B cell (primary cell): ENCODE results near the gene FAM151A. TPM values are rescaled to one million over a fixed set of nuclear protein-coding genes. Genes with fewer than 3 reads are reported as not detected.

Source experiments
- ATAC-seq: fragments of 200-7000 bp; cut with Tn5 transposase; one replicate; pipeline ENCODE4 v1.10.0; 2021; ENCODE audit warnings: low read depth, mild to moderate bottlenecking, moderate number of reproducible peaks, moderate library complexity
- CTCF ChIA-PET: fragments of 350-600 bp; sonication (Branson Sonifier 250); formaldehyde crosslinking; loops from one replicate; lab custom pipeline; 2021; ENCODE audit warnings: antibody characterized with exemption, inconsistent platforms; lab: Charles Lee
- POLR2A ChIA-PET: fragments of 350-600 bp; sonication (Branson Sonifier 250); formaldehyde crosslinking; loops from one replicate; lab custom pipeline; 2021; ENCODE audit warnings: antibody characterized with exemption; lab: Charles Lee
- DNase-seq: peaks from one replicate; pipeline ENCODE4 v3.0.0; 2013
- H2AFZ ChIP-seq: 2 replicates; pipeline ENCODE4 v1.6.1; 2012; ENCODE audit warnings: mild to moderate bottlenecking, low read depth, low read length; ENCODE audit not compliant: insufficient read depth, poor library complexity, severe bottlenecking
- H3K27ac ChIP-seq, 2 donors: 1 replicate in 1 of 2; 2 replicates in 1 of 2; pipeline ENCODE4 v1.5.1; 2012 to 2013; ENCODE audit warnings: low read length in 2 of 2, mild to moderate bottlenecking in 2 of 2, moderate library complexity in 1 of 2
- H3K27me3 ChIP-seq, 4 experiments: fragments of 200-600 bp in 1 of 4; sonication (generic) in 1 of 4; replicated peaks in 1 of 4; 1 replicate in 2 of 4; 2 replicates in 2 of 4; pipeline versions ENCODE4 v1.6.1 to v1.7.0; 2013 to 2016; ENCODE audit warnings: low read length in 3 of 4, mild to moderate bottlenecking in 2 of 4, mixed read lengths in 1 of 4, moderate library complexity in 1 of 4; ENCODE audit not compliant: insufficient read depth in 4 of 4, control insufficient read depth in 3 of 4; ENCODE audit errors: control extremely low read depth in 1 of 4
- H3K36me3 ChIP-seq, 2 experiments: replicated peaks in 1 of 2; 1 replicate in 1 of 2; 2 replicates in 1 of 2; pipeline versions ENCODE4 v1.6.1 to v1.7.1; 2013; ENCODE audit warnings: low read length in 1 of 2; ENCODE audit not compliant: insufficient read depth in 2 of 2, control insufficient read depth in 1 of 2; ENCODE audit errors: control extremely low read depth in 1 of 2, extremely low read depth in 1 of 2
- H3K4me1 ChIP-seq, 2 donors: fragments of 200-600 bp in 1 of 2; sonication (generic) in 1 of 2; 1 replicate in 1 of 2; 2 replicates in 1 of 2; pipeline versions ENCODE4 v1.5.1 to v1.6.1; 2013 to 2017; ENCODE audit warnings: low read length in 2 of 2; ENCODE audit not compliant: control insufficient read depth in 2 of 2, insufficient read depth in 2 of 2
- H3K4me2 ChIP-seq: replicated peaks from 2 replicates; pipeline ENCODE3; 2012; ENCODE audit warnings: mild to moderate bottlenecking, low read depth, low read length; ENCODE audit not compliant: poor library complexity, severe bottlenecking
- H3K4me3 ChIP-seq, 5 experiments: fragments of 200-600 bp in 1 of 5; sonication (generic) in 1 of 5; 1 replicate in 3 of 5; 2 replicates in 2 of 5; pipeline versions ENCODE4 v1.5.1 to v1.7.0; 2011 to 2016; ENCODE audit warnings: low read length in 4 of 5, mild to moderate bottlenecking in 4 of 5, low read depth in 2 of 5, control low read depth in 1 of 5, moderate library complexity in 1 of 5; ENCODE audit not compliant: insufficient read depth in 1 of 5; ENCODE audit errors: control extremely low read depth in 1 of 5, extremely low read depth in 1 of 5
- H3K79me2 ChIP-seq: fragments of 200-600 bp; sonication (generic); one replicate; pipeline ENCODE4 v1.6.0; 2016; ENCODE audit warnings: low read length; ENCODE audit not compliant: control insufficient read depth, insufficient read depth
- H3K9ac ChIP-seq: fragments of 200-600 bp; sonication (generic); 2 replicates; pipeline ENCODE4 v1.6.1; 2017; ENCODE audit warnings: mild to moderate bottlenecking, low read length, moderate library complexity
- H3K9me3 ChIP-seq, 3 donors: one replicate each; pipeline versions ENCODE4 v1.6.1 to v1.7.1; 2013; ENCODE audit warnings: low read length in 2 of 3; ENCODE audit not compliant: control insufficient read depth in 2 of 3, insufficient read depth in 1 of 3; ENCODE audit errors: control extremely low read depth in 1 of 3
- H4K20me1 ChIP-seq: 2 replicates; pipeline ENCODE4 v1.6.0; 2012; ENCODE audit warnings: mild to moderate bottlenecking, low read length; ENCODE audit not compliant: insufficient read depth, control insufficient read depth, poor library complexity, severe bottlenecking
- H3K27ac Mint-ChIP-seq: one replicate; pipeline ENCODE4 v1.8.0; 2021; ENCODE audit warnings: mixed read lengths
- H3K27me3 Mint-ChIP-seq: one replicate; pipeline ENCODE4 v1.8.0; 2021; ENCODE audit warnings: mixed read lengths
- H3K4me1 Mint-ChIP-seq: one replicate; pipeline ENCODE4 v1.8.0; 2021; ENCODE audit warnings: mixed read lengths
- H3K4me3 Mint-ChIP-seq: one replicate; pipeline ENCODE4 v1.8.0; 2021; ENCODE audit warnings: mixed read lengths
- H3K9me3 Mint-ChIP-seq: one replicate; pipeline ENCODE4 v1.8.0; 2022; ENCODE audit warnings: mixed read lengths; ENCODE audit not compliant: insufficient read depth
- CTCF ChIP-seq: fragments of 200-600 bp; IDR thresholded peaks from one replicate; pipeline ENCODE4 v1.8.0; 2022; ENCODE audit warnings: antibody characterized with exemption, mild to moderate bottlenecking
- EZH2 ChIP-seq: IDR thresholded peaks from 2 replicates; pipeline ENCODE4 v1.6.1; 2012; ENCODE audit warnings: borderline replicate concordance, low read depth, mild to moderate bottlenecking, moderate library complexity, low read length; ENCODE audit not compliant: insufficient read depth, poor library complexity, severe bottlenecking
- WGBS: methylation state at CpG from one replicate; pipeline ENCODE4 v1.1.5; 2013; ENCODE audit warnings: missing lambda C conversion rate; ENCODE audit not compliant: insufficient coverage; 5-methylcytosine and 5-hydroxymethylcytosine counted together
- intact Hi-C: fragments of 100-400 bp; cut with micrococcal nuclease; formaldehyde crosslinking; loops from one replicate; pipeline ENCODE4 v1.10.0; 2022
- polyA plus RNA-seq: library from polyadenylated mRNA; depleted of rRNA; stranded (reverse); fragments of >200 nt; gene quantifications from 2 replicates; pipeline ENCODE4 v1.2.3, GENCODE V29; 2012
- total RNA-seq, 2 donors: library from RNA; stranded (reverse); fragments of 120-200 nt in 1 of 2; gene quantifications; 1 replicate in 1 of 2; 2 replicates in 1 of 2; pipeline versions ENCODE4 v1.2.3 to v1.2.4, GENCODE V29; 2013 to 2022

Gene FAM151A
- total and polyA plus RNA-seq, 2 donors (not counting 1 experiment from before 2014, with no cell fraction given) = not detected

GRCh38 chr1:54569339-54569738 is 54.0 kb downstream of the FAM151A start:
- WGBS = 89% methylated on average over 3 of the region's 4 CpGs
- no peak overlapping the region for H3K4me2 ChIP-seq
- no peaks in the 10 kb centered on the region for H3K9me3 Mint-ChIP-seq
- H3K79me2 ChIP-seq = no peaks in the 10 kb centered on the region
- ATAC-seq = no peak
- no peak for TF ChIP-seq EZH2
- TF ChIP-seq CTCF = no peak
- no peak for DNase-seq
- H3K27me3 ChIP-seq = no peaks in the 10 kb centered on the region
- H3K4me3 ChIP-seq = no peak overlapping the region
- H3K9ac ChIP-seq = no peak overlapping the region
- no peak overlapping the region for H3K27ac ChIP-seq
- ChIA-PET POLR2A (no interaction called here), CTCF (no interaction called here)
- H3K36me3 ChIP-seq = no peaks in the 10 kb centered on the region
- H3K4me1 Mint-ChIP-seq = no peaks in the 10 kb centered on the region
- H4K20me1 ChIP-seq = no peaks in the 10 kb centered on the region
- intact Hi-C loops = no loop called here
- H2AFZ ChIP-seq = no peak overlapping the region
- no peaks in the 10 kb centered on the region for H3K9me3 ChIP-seq
- no peak overlapping the region for H3K27ac Mint-ChIP-seq
- H3K4me1 ChIP-seq = no peaks in the 10 kb centered on the region
- H3K4me3 Mint-ChIP-seq = no peak overlapping the region
- peaks cover 11% of the 10 kb centered on the region for H3K27me3 Mint-ChIP-seq

GRCh38 chr1:54567961-54568360 is 55.4 kb downstream of the FAM151A start:
- ATAC-seq = no peak
- TF ChIP-seq CTCF = no peak
- TF ChIP-seq EZH2 = no peak
- no peaks in the 10 kb centered on the region for H3K36me3 ChIP-seq
- no peaks in the 10 kb centered on the region for H4K20me1 ChIP-seq
- H3K4me2 ChIP-seq = no peak overlapping the region
- Mint-ChIP-seq H3K27ac (no peak overlapping the region), H3K4me3 (no peak overlapping the region), H3K27me3 (peaks cover 13% of the 10 kb centered on the region), H3K9me3 (no peaks in the 10 kb centered on the region), H3K4me1 (no peaks in the 10 kb centered on the region)
- no peaks in the 10 kb centered on the region for H3K4me1 ChIP-seq
- ChIA-PET CTCF (interaction anchor here (0.7 to 0.8 kb wide), 2 partner anchors 18 to 113 kb away, joined by 3 read pairs; no protein-coding TSS in a partner anchor), POLR2A (no interaction called here)
- no peak overlapping the region for H3K27ac ChIP-seq
- no peaks in the 10 kb centered on the region for H3K79me2 ChIP-seq
- H3K9me3 ChIP-seq = no peaks in the 10 kb centered on the region
- H3K27me3 ChIP-seq = no peaks in the 10 kb centered on the region
- no peak overlapping the region for H2AFZ ChIP-seq
- whole genome bisulfite sequencing = 89% methylated on average over 4 of the region's 5 CpGs
- intact Hi-C loops = no loop called here
- no peak for DNase-seq
- no peak overlapping the region for H3K4me3 ChIP-seq
- H3K9ac ChIP-seq = no peak overlapping the region
